Transverse colon (tissue), 4 donors: ENCODE measurements around the gene EDDM13. TPM values are rescaled to one million over a fixed set of nuclear protein-coding genes. Genes with fewer than 3 reads are reported as not detected.

ENCODE experiments used
- DNase-seq: peaks from one replicate; pipeline ENCODE4 v3.0.0-alpha.2; 2019
- H3K27ac ChIP-seq, 4 donors: fragments of 200-600 bp; sonication (generic); 2 replicates each; pipeline ENCODE4 v1.5.1; 2016 to 2018; ENCODE audit warnings: inconsistent platforms in 4 of 4
- H3K27me3 ChIP-seq: fragments of 200-600 bp; sonication (generic); 2 replicates; pipeline ENCODE4 v1.5.1; 2017; ENCODE audit warnings: inconsistent platforms
- H3K36me3 ChIP-seq, 4 donors: fragments of 200-600 bp; sonication (generic); 2 replicates each; pipeline ENCODE4 v1.5.1; 2017 to 2019; ENCODE audit warnings: inconsistent platforms in 4 of 4
- H3K4me1 ChIP-seq, 4 donors: fragments of 200-600 bp; sonication (generic); 2 replicates each; pipeline ENCODE4 v1.5.1; 2017 to 2020; ENCODE audit warnings: inconsistent platforms in 4 of 4
- H3K4me3 ChIP-seq, 4 donors: fragments of 200-600 bp; sonication (generic); 1 replicate in 1 of 4; 2 replicates in 3 of 4; pipeline versions ENCODE4 v1.5.1 to v1.6.1; 2017 to 2019; ENCODE audit warnings: inconsistent platforms in 4 of 4
- H3K9me3 ChIP-seq, 2 donors: fragments of 200-600 bp; sonication (generic); 2 replicates each; pipeline ENCODE4 v1.5.1; 2017 to 2019; ENCODE audit warnings: inconsistent platforms in 2 of 2
- EP300 ChIP-seq: sonication (generic); formaldehyde crosslinking; IDR thresholded peaks from one replicate; pipeline ENCODE4 v1.6.1; 2017; ENCODE audit warnings: antibody characterized with exemption, low read depth
- POLR2A ChIP-seq: fragments of 450-650 bp; IDR thresholded peaks from one replicate; pipeline ENCODE4 v1.6.1; 2016; ENCODE audit warnings: antibody characterized with exemption, mild to moderate bottlenecking, moderate library complexity
- POLR2AphosphoS5 ChIP-seq, 3 donors: sonication (generic); formaldehyde crosslinking; IDR thresholded peaks; one replicate each; pipeline ENCODE4 v1.6.1; 2016; ENCODE audit warnings: antibody characterized with exemption in 3 of 3
- WGBS, 2 donors: methylation state at CpG; one replicate each; pipeline ENCODE4 v1.1.5; 2018; ENCODE audit warnings: low coverage in 1 of 2; 5-methylcytosine and 5-hydroxymethylcytosine counted together
- in situ Hi-C, 4 donors: fragments of 200-750 bp; cut with MboI; loops; one replicate each; pipeline versions ENCODE4 v1.15.0 to v1.15.1; 2017; ENCODE audit warnings: low sequenced_read_pairs in 3 of 4, low pct_ligation_motif_present in 1 of 4, low pct_unique_long_range_greater_than_20kb in 1 of 4
- intact Hi-C: fragments of 100-400 bp; cut with DNase I; formaldehyde crosslinking; loops from one replicate; pipeline ENCODE4 v1.15.1; 2023; ENCODE audit warnings: low total_unique reads
- total RNA-seq, 4 donors: library from RNA; depleted of rRNA; stranded (reverse); fragments of >200 nt; gene quantifications; one replicate each; pipeline ENCODE4 v1.1.0, GENCODE V29; 2016
- TF ChIP-seq, protein P1 (sequence below), 5 experiments: fragments of 200-600 bp in 3 of 5; fragments of 450-650 bp in 2 of 5; sonication (generic) in 3 of 5; IDR thresholded peaks; 1 replicate in 2 of 5; 2 replicates in 3 of 5; pipeline ENCODE4 v1.5.1; 2016 to 2017; ENCODE audit warnings: antibody characterized with exemption in 5 of 5, inconsistent platforms in 3 of 5, mild to moderate bottlenecking in 2 of 5, moderate library complexity in 1 of 5

The EDDM13 gene
- total RNA-seq, 4 donors from 2014 or later: not detected

DNA sequence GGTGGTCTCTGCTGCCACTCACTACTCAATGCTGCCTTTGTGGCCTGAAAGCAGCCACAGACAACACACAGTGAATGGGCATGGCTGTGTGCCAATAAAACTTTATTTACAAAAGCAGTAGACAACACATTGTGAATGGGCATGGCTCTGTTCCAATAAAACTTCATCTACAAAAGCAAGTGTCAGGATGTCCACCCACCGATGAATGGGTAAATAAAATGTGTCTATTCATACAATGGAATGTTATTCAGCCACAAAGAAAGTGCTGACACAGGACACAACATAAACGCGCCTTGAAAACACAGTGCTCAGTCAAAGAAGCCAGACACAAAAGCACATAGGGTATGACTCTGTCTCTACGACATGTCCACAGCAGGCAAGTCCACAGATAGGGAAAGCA lies 22.0 kb downstream of the EDDM13 start:
- H3K4me3 ChIP-seq: no peak overlapping the region
- no peaks in the 10 kb centered on the region for H3K9me3 ChIP-seq
- H3K27ac ChIP-seq: no peak overlapping the region
- H3K27me3 ChIP-seq: no peaks in the 10 kb centered on the region
- peaks cover 0 to 4% (median 0%) of the 10 kb centered on the region in 4 donors for H3K36me3 ChIP-seq
- DNase-seq: no peak
- in situ Hi-C loops (no loop called here), intact Hi-C loops (no loop called here)
- no peak for TF ChIP-seq POLR2AphosphoS5 (IDR thresholded peaks at IDR 0.05)
- 83 to 86% methylated on average over 4 of the region's 4 CpGs for WGBS, 2 donors
- H3K4me1 ChIP-seq: no peaks in the 10 kb centered on the region

DNA sequence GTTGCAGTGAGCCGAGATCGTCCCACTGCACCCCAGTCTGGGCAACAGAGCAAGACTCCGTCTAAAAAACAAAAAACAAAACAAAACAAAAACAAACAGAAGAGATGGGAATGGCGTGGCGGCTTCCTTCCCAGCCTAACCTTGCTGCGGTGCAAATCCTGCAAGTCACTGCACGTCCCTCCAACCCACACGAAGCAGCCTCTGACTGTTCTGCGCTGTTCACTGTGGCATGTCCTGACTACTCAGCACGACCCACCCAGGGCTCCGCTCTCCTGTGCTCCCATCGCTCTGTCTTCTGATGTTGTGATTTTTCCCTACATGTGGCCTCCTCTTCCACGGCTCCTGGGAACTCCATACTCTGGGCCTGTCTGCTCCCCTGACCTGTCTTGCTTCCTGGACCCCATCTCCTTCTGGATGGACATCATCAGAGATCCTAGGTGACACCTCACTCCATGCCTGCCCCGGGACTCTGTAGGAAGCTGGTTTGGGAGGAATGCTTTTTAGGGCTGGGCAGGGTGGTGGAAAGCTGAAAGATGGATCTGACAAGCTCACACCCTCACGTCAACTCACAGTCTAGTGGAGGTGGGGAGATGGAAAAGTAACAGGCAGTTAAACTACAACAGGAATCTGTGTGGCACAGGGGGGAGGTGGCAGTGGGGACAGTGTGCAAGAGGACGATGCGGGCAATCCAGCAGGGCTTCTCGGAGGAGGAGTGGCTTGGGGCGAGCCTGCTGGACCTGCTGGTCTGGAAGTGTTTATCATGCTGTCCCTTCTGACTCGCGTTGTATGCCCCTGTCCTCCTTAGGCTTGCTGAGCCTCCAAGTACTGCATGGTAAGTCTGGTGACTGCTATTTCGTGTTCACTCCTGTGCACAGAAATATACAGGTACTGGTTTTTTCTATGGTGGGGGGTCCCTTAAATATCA lies 23.2 kb downstream of the EDDM13 start:
- intact Hi-C loops: no loop called here
- H3K27ac ChIP-seq: no peak overlapping the region
- no peaks in the 10 kb centered on the region for H3K4me1 ChIP-seq
- H3K9me3 ChIP-seq: no peaks in the 10 kb centered on the region
- no peak for TF ChIP-seq EP300
- TF ChIP-seq POLR2A: no peak
- no peak for TF ChIP-seq POLR2AphosphoS5 (IDR thresholded peaks at IDR 0.05)
- TF ChIP-seq, protein P1, sequence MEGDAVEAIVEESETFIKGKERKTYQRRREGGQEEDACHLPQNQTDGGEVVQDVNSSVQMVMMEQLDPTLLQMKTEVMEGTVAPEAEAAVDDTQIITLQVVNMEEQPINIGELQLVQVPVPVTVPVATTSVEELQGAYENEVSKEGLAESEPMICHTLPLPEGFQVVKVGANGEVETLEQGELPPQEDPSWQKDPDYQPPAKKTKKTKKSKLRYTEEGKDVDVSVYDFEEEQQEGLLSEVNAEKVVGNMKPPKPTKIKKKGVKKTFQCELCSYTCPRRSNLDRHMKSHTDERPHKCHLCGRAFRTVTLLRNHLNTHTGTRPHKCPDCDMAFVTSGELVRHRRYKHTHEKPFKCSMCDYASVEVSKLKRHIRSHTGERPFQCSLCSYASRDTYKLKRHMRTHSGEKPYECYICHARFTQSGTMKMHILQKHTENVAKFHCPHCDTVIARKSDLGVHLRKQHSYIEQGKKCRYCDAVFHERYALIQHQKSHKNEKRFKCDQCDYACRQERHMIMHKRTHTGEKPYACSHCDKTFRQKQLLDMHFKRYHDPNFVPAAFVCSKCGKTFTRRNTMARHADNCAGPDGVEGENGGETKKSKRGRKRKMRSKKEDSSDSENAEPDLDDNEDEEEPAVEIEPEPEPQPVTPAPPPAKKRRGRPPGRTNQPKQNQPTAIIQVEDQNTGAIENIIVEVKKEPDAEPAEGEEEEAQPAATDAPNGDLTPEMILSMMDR (IDR thresholded peaks at IDR 0.05): no peak
- in situ Hi-C loops: no loop called here
- no peak for DNase-seq
- WGBS, 2 donors: 89 to 93% methylated on average over 12 to 22 of the region's 22 CpGs
- H3K27me3 ChIP-seq: no peaks in the 10 kb centered on the region
- H3K4me3 ChIP-seq: no peak overlapping the region
- peaks cover 0 to 4% (median 0%) of the 10 kb centered on the region in 4 donors for H3K36me3 ChIP-seq

DNA sequence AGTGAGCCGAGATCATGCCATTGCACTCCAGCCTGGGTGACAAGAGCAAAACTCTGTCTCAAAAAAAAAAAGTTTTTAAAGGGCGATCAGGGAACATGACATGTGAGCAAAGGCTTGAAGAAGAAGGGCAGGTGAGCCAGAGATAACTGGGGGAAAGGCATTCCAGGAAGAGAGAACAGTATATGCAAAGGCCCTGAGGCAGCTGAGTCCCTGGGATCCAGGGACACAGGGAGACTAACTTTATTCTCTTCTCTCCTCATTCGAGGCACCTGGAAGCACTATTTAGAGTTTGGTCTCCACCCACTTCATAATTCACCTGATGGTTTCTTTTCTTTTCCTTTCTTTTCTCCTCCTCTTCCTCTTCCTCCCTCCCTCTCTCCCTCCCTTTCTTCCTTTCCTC lies 24.5 kb downstream of the EDDM13 start:
- Histone ChIP-seq H3K27ac (no peak overlapping the region), H3K36me3 (peaks cover 0 to 4% (median 0%) of the 10 kb centered on the region in 4 donors), H3K4me3 (no peak overlapping the region), H3K4me1 (no peaks in the 10 kb centered on the region), H3K27me3 (no peaks in the 10 kb centered on the region), H3K9me3 (no peaks in the 10 kb centered on the region)
- in situ Hi-C loops (no loop called here), intact Hi-C loops (no loop called here)
- TF ChIP-seq POLR2A (no peak), POLR2AphosphoS5 (IDR thresholded peaks at IDR 0.05) (no peak), EP300 (no peak)
- TF ChIP-seq, protein P1 (IDR thresholded peaks at IDR 0.05): no peak
- 94 to 100% methylated on average over 1 to 3 of the region's 3 CpGs for WGBS, 2 donors
- DNase-seq: no peak

DNA sequence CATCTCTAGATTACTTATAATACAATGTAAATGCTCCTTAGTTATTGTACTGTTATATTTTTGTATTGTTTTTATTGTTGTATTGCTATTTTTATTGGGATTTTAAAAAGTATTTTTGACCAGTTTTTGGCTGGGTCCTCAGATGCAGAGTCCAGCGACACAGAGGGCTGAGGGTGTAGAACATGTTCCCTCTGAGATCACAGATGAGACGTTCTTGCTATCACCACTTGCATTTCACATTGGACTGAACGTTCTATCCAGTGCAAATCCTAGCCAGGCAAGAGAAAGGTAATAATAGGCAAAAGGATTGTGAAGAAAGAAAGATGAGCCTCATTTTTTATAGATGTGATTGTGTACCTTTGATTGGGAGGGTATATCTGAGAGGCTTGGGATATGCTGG lies 27.1 kb downstream of the EDDM13 start:
- in situ Hi-C loops (loop anchor here in 1 of 4 donors (25.0 kb wide), 1 partner anchor 212 kb away; no protein-coding TSS in a partner anchor), intact Hi-C loops (no loop called here)
- Histone ChIP-seq H3K9me3 (no peaks in the 10 kb centered on the region), H3K36me3 (peaks cover 0 to 4% (median 0%) of the 10 kb centered on the region in 4 donors), H3K27me3 (no peaks in the 10 kb centered on the region), H3K27ac (no peak overlapping the region), H3K4me3 (no peak overlapping the region), H3K4me1 (no peaks in the 10 kb centered on the region)
- DNase-seq: no peak
- WGBS, 2 donors: 85 to 95% methylated on average over 3 of the region's 3 CpGs
- TF ChIP-seq, protein P1 (IDR thresholded peaks at IDR 0.05): no peak
- TF ChIP-seq EP300: no peak
- no peak for TF ChIP-seq POLR2AphosphoS5 (IDR thresholded peaks at IDR 0.05)
- no peak for TF ChIP-seq POLR2A
